Lower lobe of right lung (tissue), 2 donors: ENCODE results near the gene SOWAHD. TPM values are rescaled to one million over a fixed set of nuclear protein-coding genes. Genes with fewer than 3 reads are reported as not detected.
"Not testable (repeated sequence)": the region's sequence is repeated elsewhere in the genome, so short reads cannot be mapped to it uniquely, and the experiment has no call there.

ENCODE experiments used
- ATAC-seq, 2 donors: fragments of 200-7000 bp; cut with Tn5 transposase; one replicate each; pipeline ENCODE4 v1.9.1; 2020 to 2022; ENCODE audit warnings: mild to moderate bottlenecking in 2 of 2, moderate library complexity in 2 of 2
- DNase-seq: peaks from one replicate; pipeline ENCODE4 v3.0.0-alpha.2; 2020
- H3K27ac ChIP-seq: fragments of 200-600 bp; one replicate; pipeline ENCODE4 v1.8.0; 2022
- H3K27me3 ChIP-seq: fragments of 200-600 bp; one replicate; pipeline ENCODE4 v1.8.0; 2022; ENCODE audit warnings: low read depth
- H3K36me3 ChIP-seq: fragments of 200-600 bp; one replicate; pipeline ENCODE4 v1.8.0; 2022; ENCODE audit warnings: mild to moderate bottlenecking
- H3K4me1 ChIP-seq: fragments of 200-600 bp; one replicate; pipeline ENCODE4 v1.8.0; 2022
- H3K4me3 ChIP-seq: fragments of 200-600 bp; one replicate; pipeline ENCODE4 v1.8.0; 2022; ENCODE audit warnings: mild to moderate bottlenecking
- H3K9me3 ChIP-seq: fragments of 200-600 bp; one replicate; pipeline ENCODE4 v1.8.0; 2022
- intact Hi-C: fragments of 100-400 bp; cut with DNase I; formaldehyde crosslinking; loops from one replicate; pipeline ENCODE4 v1.11.0; 2022
- total RNA-seq: library from RNA; stranded (reverse); fragmentation: NEBNext Ultra II Directional; extraction: Animal tissue kit (Norgen Biotek cat#: 25700); gene quantifications from one replicate; pipeline ENCODE4 v1.2.1, GENCODE V29; 2021
- TF ChIP-seq, protein P1 (sequence below): fragments of 200-600 bp; IDR thresholded peaks from one replicate; pipeline ENCODE4 v1.8.0; 2022; ENCODE audit warnings: antibody characterized with exemption, mild to moderate bottlenecking
- donor health status: DM: no; HTN: yes; CAD: no; lungs with severe emphysema.

The SOWAHD gene
- total RNA-seq, 1 donor from 2014 or later: 9.6 TPM

DNA sequence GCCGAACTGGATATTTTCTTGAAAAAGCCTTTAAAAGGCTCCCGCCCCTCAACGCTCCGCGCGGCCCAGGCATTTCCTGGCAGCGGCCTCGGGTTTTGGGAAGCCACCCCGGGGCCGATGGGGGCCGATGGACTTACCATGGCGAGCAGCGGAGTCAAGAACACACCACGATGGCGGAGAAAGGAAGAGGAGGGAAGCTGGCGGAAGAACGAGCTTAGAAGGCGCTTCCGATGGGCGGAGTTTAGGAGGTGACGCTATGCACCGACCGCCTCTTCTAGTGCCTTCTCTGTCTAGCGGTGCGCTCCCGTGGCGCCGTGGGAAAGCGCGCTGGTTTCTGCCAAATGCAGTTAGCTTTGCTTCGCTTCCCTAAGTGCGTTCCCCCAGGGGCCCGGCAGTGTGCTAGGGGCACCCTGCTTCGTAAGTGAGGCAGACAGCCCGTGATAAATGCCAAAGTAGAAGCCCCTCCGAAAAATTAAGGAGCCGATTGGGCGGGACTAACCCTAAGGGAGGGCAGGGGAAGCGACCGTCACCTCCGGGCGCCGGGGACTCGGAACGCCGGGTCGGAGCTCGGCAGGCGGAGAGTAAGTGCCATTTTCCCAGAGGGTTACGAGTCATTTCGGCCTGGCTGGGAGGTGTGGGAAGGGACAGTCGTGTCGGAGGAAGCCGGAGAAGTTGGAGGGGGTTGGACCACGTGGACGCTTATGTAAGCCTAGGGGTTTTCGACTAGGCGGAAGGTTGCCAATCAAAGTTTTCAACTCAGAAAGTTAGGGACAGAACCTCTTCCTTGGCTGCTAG lies 33.2 kb downstream of the SOWAHD start, which contains the start of gene RPL39:
TSS of gene RPL39 (minus strand) at position 194 of the 795 bp plus-strand sequence. CDS start at position 140, 54 bp downstream.
- peak within 1 kb of the TSS; percentile 91 for H3K27ac ChIP-seq
- DNase-seq (peak; percentile 87), ATAC-seq (peak; percentile 97)
- H3K4me3 ChIP-seq: peak within 1 kb of the TSS; percentile 71
- H3K36me3 ChIP-seq: peaks cover 22% of the 10 kb centered on the region
- H3K4me1 ChIP-seq: peaks cover 24% of the 10 kb centered on the region
- intact Hi-C loops: no loop called here
- no peaks in the 10 kb centered on the region for H3K27me3 ChIP-seq
- no peaks in the 10 kb centered on the region for H3K9me3 ChIP-seq
- TF ChIP-seq, protein P1, sequence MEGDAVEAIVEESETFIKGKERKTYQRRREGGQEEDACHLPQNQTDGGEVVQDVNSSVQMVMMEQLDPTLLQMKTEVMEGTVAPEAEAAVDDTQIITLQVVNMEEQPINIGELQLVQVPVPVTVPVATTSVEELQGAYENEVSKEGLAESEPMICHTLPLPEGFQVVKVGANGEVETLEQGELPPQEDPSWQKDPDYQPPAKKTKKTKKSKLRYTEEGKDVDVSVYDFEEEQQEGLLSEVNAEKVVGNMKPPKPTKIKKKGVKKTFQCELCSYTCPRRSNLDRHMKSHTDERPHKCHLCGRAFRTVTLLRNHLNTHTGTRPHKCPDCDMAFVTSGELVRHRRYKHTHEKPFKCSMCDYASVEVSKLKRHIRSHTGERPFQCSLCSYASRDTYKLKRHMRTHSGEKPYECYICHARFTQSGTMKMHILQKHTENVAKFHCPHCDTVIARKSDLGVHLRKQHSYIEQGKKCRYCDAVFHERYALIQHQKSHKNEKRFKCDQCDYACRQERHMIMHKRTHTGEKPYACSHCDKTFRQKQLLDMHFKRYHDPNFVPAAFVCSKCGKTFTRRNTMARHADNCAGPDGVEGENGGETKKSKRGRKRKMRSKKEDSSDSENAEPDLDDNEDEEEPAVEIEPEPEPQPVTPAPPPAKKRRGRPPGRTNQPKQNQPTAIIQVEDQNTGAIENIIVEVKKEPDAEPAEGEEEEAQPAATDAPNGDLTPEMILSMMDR: no peak

GRCh38 chrX:119801253-119802221 lies 43.1 kb downstream of the SOWAHD start:
- Histone ChIP-seq H3K27me3 (no peaks in the 10 kb centered on the region), H3K36me3 (no peaks in the 10 kb centered on the region), H3K4me3 (no peak overlapping the region), H3K27ac (no peak overlapping the region), H3K4me1 (no peaks in the 10 kb centered on the region), H3K9me3 (no peaks in the 10 kb centered on the region)
- ATAC-seq (no peak), DNase-seq (no peak)
- intact Hi-C loops: no loop called here
- TF ChIP-seq, protein P1: no peak

GRCh38 chrX:119802546-119802945 lies 44.2 kb downstream of the SOWAHD start:
- TF ChIP-seq, protein P1: no peak
- ATAC-seq (no peak), DNase-seq (no peak)
- H3K27ac ChIP-seq: no peak overlapping the region
- intact Hi-C loops: no loop called here
- no peaks in the 10 kb centered on the region for H3K27me3 ChIP-seq
- H3K4me1 ChIP-seq: no peaks in the 10 kb centered on the region
- no peak overlapping the region for H3K4me3 ChIP-seq
- H3K9me3 ChIP-seq: no peaks in the 10 kb centered on the region
- no peaks in the 10 kb centered on the region for H3K36me3 ChIP-seq

- ATAC-seq, H3K9me3 ChIP-seq, H3K4me3 ChIP-seq, H3K27ac ChIP-seq, H3K27me3 ChIP-seq, H3K36me3 ChIP-seq, DNase-seq, intact Hi-C loops, H3K4me1 ChIP-seq: not testable (repeated sequence)
These were observed 50.1 kb downstream of the SOWAHD start for GRCh38 chrX:119808461-119808860.

- Histone ChIP-seq H3K27ac (no peak overlapping the region), H3K36me3 (no peaks in the 10 kb centered on the region), H3K27me3 (no peaks in the 10 kb centered on the region), H3K9me3 (no peaks in the 10 kb centered on the region), H3K4me1 (no peaks in the 10 kb centered on the region), H3K4me3 (no peak overlapping the region)
- no peak for ATAC-seq
- TF ChIP-seq, protein P1: no peak
- DNase-seq: no peak
- intact Hi-C loops: no loop called here
These were observed 50.8 kb downstream of the SOWAHD start for GRCh38 chrX:119809185-119809666.

Other genes with a start within 250 kb of the SOWAHD start
- 20.1 TPM for gene STEEP1, start 193.2 kb upstream of the SOWAHD start, total RNA-seq
- gene UBE2A, start 184.0 kb upstream of the SOWAHD start, total RNA-seq: 50.6 TPM
- gene NKRF, start 152.2 kb upstream of the SOWAHD start, total RNA-seq: 7.3 TPM
- gene SEPTIN6, start 65.4 kb upstream of the SOWAHD start, total RNA-seq: 21.7 TPM
- 1,325 TPM for gene RPL39, start 33.0 kb downstream of the SOWAHD start, total RNA-seq
- 6.6 TPM for gene UPF3B, start 94.4 kb downstream of the SOWAHD start, total RNA-seq
- gene RNF113A, start 113.1 kb downstream of the SOWAHD start, total RNA-seq: 13.5 TPM
- gene NDUFA1, start 113.2 kb downstream of the SOWAHD start, total RNA-seq: 79.2 TPM
- 4.8 TPM for gene AKAP14, start 137.3 kb downstream of the SOWAHD start, total RNA-seq
- gene NKAP, start 185.2 kb downstream of the SOWAHD start, total RNA-seq: 8.8 TPM